SK-N-SH (cell line): ENCODE results near the gene BBLN. TPM values are rescaled to one million over a fixed set of nuclear protein-coding genes. Genes with fewer than 3 reads are reported as not detected.
A peak's percentile ranks its signal among the peaks of the same experiment; 100 is the strongest.
"Not testable (repeated sequence)": the region's sequence is repeated elsewhere in the genome, so short reads cannot be mapped to it uniquely, and the experiment has no call there.

ENCODE experiments used
- CTCF ChIA-PET: fragments of 300-600, 350-600 bp; formaldehyde crosslinking; extraction: SDS; loops from one replicate; lab custom pipeline; 2021; lab: Yijun Ruan, JAX
- POLR2A ChIA-PET: fragments of 350-600 bp; sonication (Branson Sonifier 250); formaldehyde crosslinking; extraction: SDS; loops from one replicate; lab custom pipeline; 2020; ENCODE audit warnings: antibody characterized with exemption, inconsistent platforms; lab: Yijun Ruan, JAX
- DNase-seq: peaks from one replicate; pipeline ENCODE4 v3.0.0; 2012
- H2AFZ ChIP-seq: fragments of 200-600 bp; sonication (generic); 2 replicates; pipeline ENCODE4 v1.8.1; 2016; ENCODE audit warnings: antibody characterized with exemption, mild to moderate bottlenecking, low read depth
- H3F3A ChIP-seq: fragments of 200-600 bp; sonication (generic); replicated peaks from 2 replicates; pipeline ENCODE3; 2016; ENCODE audit warnings: antibody characterized with exemption, mild to moderate bottlenecking; ENCODE audit not compliant: insufficient read depth
- H3K27ac ChIP-seq, 2 experiments: fragments of 200-500 bp in 1 of 2; fragments of 200-600 bp in 1 of 2; sonication (Bioruptor generic) in 1 of 2; sonication (generic), shearing (Covaris generic) in 1 of 2; 2 replicates each; pipeline versions ENCODE4 v1.5.1 to v1.6.1; 2014 to 2016; ENCODE audit warnings: low read depth in 2 of 2, inconsistent platforms in 1 of 2, low read length in 1 of 2, mild to moderate bottlenecking in 1 of 2, mixed read lengths in 1 of 2
- H3K27me3 ChIP-seq: fragments of 200-600 bp; sonication (generic), shearing (Covaris generic); 2 replicates; pipeline ENCODE4 v1.6.1; 2016; ENCODE audit warnings: mixed run types; ENCODE audit not compliant: insufficient read depth
- H3K36me3 ChIP-seq, 2 experiments: fragments of 200-500 bp in 1 of 2; fragments of 200-600 bp in 1 of 2; sonication (Bioruptor generic) in 1 of 2; sonication (generic) in 1 of 2; replicated peaks in 1 of 2; 2 replicates each; pipeline versions ENCODE3 to v1.5.1; 2014 to 2016; ENCODE audit warnings: low read length in 1 of 2, mild to moderate bottlenecking in 1 of 2; ENCODE audit not compliant: insufficient read depth in 2 of 2, control insufficient read depth in 1 of 2
- H3K4me1 ChIP-seq, 2 experiments: fragments of 200-500 bp in 1 of 2; fragments of 200-600 bp in 1 of 2; sonication (Bioruptor generic) in 1 of 2; sonication (generic), shearing (Covaris generic) in 1 of 2; 2 replicates each; pipeline versions ENCODE4 v1.5.1 to v1.6.1; 2014 to 2016; ENCODE audit warnings: low read depth in 1 of 2, low read length in 1 of 2, mixed run types in 1 of 2; ENCODE audit not compliant: insufficient read depth in 2 of 2, control insufficient read depth in 1 of 2
- H3K4me2 ChIP-seq: fragments of 200-600 bp; sonication (generic), shearing (Covaris generic); 2 replicates; pipeline ENCODE4 v1.6.1; 2017; ENCODE audit warnings: mixed run types
- H3K4me3 ChIP-seq, 2 experiments: fragments of 200-500 bp in 1 of 2; fragments of 200-600 bp in 1 of 2; sonication (Bioruptor generic) in 1 of 2; sonication (generic), shearing (Covaris generic) in 1 of 2; 2 replicates each; pipeline versions ENCODE4 v1.5.1 to v1.8.1; 2014 to 2016; ENCODE audit warnings: low read depth in 2 of 2, inconsistent platforms in 1 of 2, low read length in 1 of 2, mild to moderate bottlenecking in 1 of 2, mixed read lengths in 1 of 2, moderate library complexity in 1 of 2
- H3K79me2 ChIP-seq: fragments of 200-600 bp; sonication (generic); 2 replicates; pipeline ENCODE4 v1.8.1; 2017; ENCODE audit warnings: mild to moderate bottlenecking; ENCODE audit not compliant: insufficient read depth
- H3K9ac ChIP-seq: fragments of 200-600 bp; sonication (generic); 2 replicates; pipeline ENCODE4 v1.6.1; 2017; ENCODE audit warnings: mixed run types
- H3K9me2 ChIP-seq: fragments of 200-600 bp; sonication (generic); 2 replicates; pipeline ENCODE4 v1.6.1; 2017; ENCODE audit warnings: mixed run types
- H3K9me3 ChIP-seq: fragments of 200-600 bp; sonication (generic); 2 replicates; pipeline ENCODE4 v1.6.1; 2017; ENCODE audit warnings: mixed run types, mild to moderate bottlenecking, moderate library complexity
- H4K20me1 ChIP-seq: fragments of 200-600 bp; sonication (generic); 2 replicates; pipeline ENCODE4 v1.6.1; 2017; ENCODE audit warnings: mild to moderate bottlenecking, mixed run types; ENCODE audit not compliant: insufficient read depth
- EZH2phosphoT487 ChIP-seq: fragments of 200-600 bp; sonication (generic); IDR thresholded peaks from 2 replicates; pipeline ENCODE4 v1.6.1; 2017; ENCODE audit warnings: low read depth, mixed run types, mild to moderate bottlenecking, antibody characterized with exemption, moderate library complexity, borderline replicate concordance
- FOXM1 ChIP-seq: IDR thresholded peaks from 2 replicates; pipeline ENCODE4 v1.4.0; 2012; ENCODE audit warnings: low read depth, mild to moderate bottlenecking
- GATA2 ChIP-seq: sonication (generic); formaldehyde crosslinking; IDR thresholded peaks from 2 replicates; pipeline ENCODE4 v1.5.0; 2020; ENCODE audit warnings: mild to moderate bottlenecking, missing genetic modification reagents
- MEF2A ChIP-seq: IDR thresholded peaks from 2 replicates; pipeline ENCODE4 v1.4.0; 2012; ENCODE audit warnings: low read depth, borderline replicate concordance
- NFIC ChIP-seq: IDR thresholded peaks from 2 replicates; pipeline ENCODE4 v1.4.0; 2012; ENCODE audit warnings: borderline replicate concordance
- NRF1 ChIP-seq: IDR thresholded peaks from 2 replicates; pipeline ENCODE4 v1.6.1; 2012; ENCODE audit warnings: low read depth, mild to moderate bottlenecking, low read length
- PBX3 ChIP-seq: IDR thresholded peaks from 2 replicates; pipeline ENCODE4; 2012
- RCOR1 ChIP-seq: fragments of 150-350 bp; IDR thresholded peaks from 2 replicates; pipeline ENCODE4 v1.6.1; 2017; ENCODE audit warnings: antibody characterized with exemption, low read length
- RFX5 ChIP-seq: IDR thresholded peaks from 2 replicates; pipeline ENCODE4 v1.6.1; 2012; ENCODE audit warnings: mild to moderate bottlenecking, improper control_type of control experiment, low read length
- SIN3A ChIP-seq: IDR thresholded peaks from 2 replicates; pipeline ENCODE4 v1.6.1; 2012; ENCODE audit warnings: low read depth, mild to moderate bottlenecking, low read length, moderate library complexity, borderline replicate concordance
- TAF1 ChIP-seq: IDR thresholded peaks from 2 replicates; pipeline ENCODE4 v1.6.1; 2012; ENCODE audit warnings: low read depth, mild to moderate bottlenecking, low read length, moderate library complexity, borderline replicate concordance
- YY1 ChIP-seq: IDR thresholded peaks from 2 replicates; pipeline ENCODE4 v1.4.0; 2012; ENCODE audit warnings: low read depth, mild to moderate bottlenecking
- WGBS: methylation state at CpG from one replicate; pipeline ENCODE4 v1.1.6; 2017; ENCODE audit warnings: low lambda C conversion rate; 5-methylcytosine and 5-hydroxymethylcytosine counted together
- polyA plus RNA-seq, 3 experiments: library from polyadenylated mRNA; depleted of rRNA; stranded (reverse); fragments of >200 nt; gene quantifications; 2 replicates each; pipeline ENCODE4 v1.2.3, GENCODE V29; 2012

BBLN gene
- polyA plus RNA-seq, 1 of the 3 experiments (the other 2 are of a cell fraction): 109 TPM

- H3K36me3 ChIP-seq, H3K9ac ChIP-seq, H3K27me3 ChIP-seq, H3K4me3 ChIP-seq, POLR2A ChIA-PET, H2AFZ ChIP-seq, DNase-seq, H4K20me1 ChIP-seq, CTCF ChIA-PET, H3K9me2 ChIP-seq, H3F3A ChIP-seq, H3K79me2 ChIP-seq, H3K4me2 ChIP-seq, H3K9me3 ChIP-seq, H3K27ac ChIP-seq: not testable (repeated sequence)
- H3K4me1 ChIP-seq: peaks cover 0 to 11% of the 10 kb centered on the region in 2 experiments; a peak in 1 of 4 replicates
- 69% methylated on average over 8 of the region's 8 CpGs for WGBS
These were observed 24.5 kb upstream of the BBLN start for GRCh38 chr9:128135561-128135960.

- Histone ChIP-seq H3K79me2 (no peaks in the 10 kb centered on the region), H3K27me3 (no peaks in the 10 kb centered on the region), H3K4me3 (no peak overlapping the region), H3K9ac (no peak overlapping the region), H3F3A (no peaks in the 10 kb centered on the region), H3K9me3 (no peaks in the 10 kb centered on the region), H3K36me3 (no peaks in the 10 kb centered on the region), H3K4me1 (peaks cover 0 to 3% of the 10 kb centered on the region in 2 experiments; a peak in 1 of 4 replicates), H3K27ac (no peak overlapping the region), H2AFZ (no peak overlapping the region)
- DNase-seq: no peak
- WGBS: 79% methylated on average over 18 of the region's 18 CpGs
- CTCF ChIA-PET: interaction anchor here (1.0 kb wide), 1 partner anchor 19 kb away, joined by 4 read pairs; no protein-coding TSS in a partner anchor
- POLR2A ChIA-PET: no interaction called here
- TF ChIP-seq NFIC (no peak), NRF1 (no peak), PBX3 (peak; percentile 72), RFX5 (no peak)
- TF ChIP-seq, all 33 proteins: peak for 1
- H4K20me1 ChIP-seq: no peaks in the 10 kb centered on the region
- H3K4me2 ChIP-seq: no peak overlapping the region
- H3K9me2 ChIP-seq: no peaks in the 10 kb centered on the region
These were observed 23.0 kb upstream of the BBLN start for GRCh38 chr9:128136816-128137793.

- Histone ChIP-seq H3K9me3 (no peaks in the 10 kb centered on the region), H3K79me2 (no peaks in the 10 kb centered on the region), H3K27ac (no peak overlapping the region), H4K20me1 (no peaks in the 10 kb centered on the region), H3F3A (no peaks in the 10 kb centered on the region), H2AFZ (no peak overlapping the region), H3K4me1 (peaks cover 0 to 3% of the 10 kb centered on the region in 2 experiments; a peak in 1 of 4 replicates), H3K36me3 (no peaks in the 10 kb centered on the region), H3K4me3 (no peak overlapping the region), H3K4me2 (no peak overlapping the region), H3K9me2 (no peaks in the 10 kb centered on the region), H3K9ac (no peak overlapping the region), H3K27me3 (no peaks in the 10 kb centered on the region)
- no peak for TF ChIP-seq NFIC
- no peak for TF ChIP-seq FOXM1
- no peak for TF ChIP-seq SIN3A
- no peak for TF ChIP-seq MEF2A
- no peak for TF ChIP-seq EZH2phosphoT487
- no peak for TF ChIP-seq YY1
- no peak for TF ChIP-seq TAF1
- no peak for TF ChIP-seq RCOR1
- no peak for TF ChIP-seq GATA2 (CRISPR knock-in tag)
- no peak for TF ChIP-seq PBX3
- POLR2A ChIA-PET: no interaction called here
- WGBS: 83% methylated on average over 1 of the region's 3 CpGs
- CTCF ChIA-PET: no interaction called here
- DNase-seq: no peak
These were observed 22.1 kb upstream of the BBLN start for GRCh38 chr9:128138001-128138400.
